GM06990 (cell line): Measurements from ENCODE around the gene NEK8.

Experiments
- DNase-seq: peaks from one replicate; pipeline ENCODE4 v3.0.0-alpha.2; 2011; ENCODE audit not compliant: insufficient read length; ENCODE audit errors: extremely low read depth
- H3K27me3 ChIP-seq: replicated peaks from 2 replicates; pipeline ENCODE4 v1.6.0; 2011; ENCODE audit warnings: low read length; ENCODE audit not compliant: control insufficient read depth, insufficient read depth
- H3K36me3 ChIP-seq: 2 replicates; pipeline ENCODE4 v1.5.1; 2011; ENCODE audit warnings: low read length; ENCODE audit not compliant: control insufficient read depth, insufficient read depth
- H3K4me3 ChIP-seq: replicated peaks from 2 replicates; pipeline ENCODE4 v1.5.1; 2011; ENCODE audit warnings: low read depth, mild to moderate bottlenecking, control low read depth, low read length
- CTCF ChIP-seq: IDR thresholded peaks from 2 replicates; pipeline ENCODE4 v1.5.1; 2011; ENCODE audit warnings: low read length, control low read depth, mild to moderate bottlenecking, inconsistent platforms; ENCODE audit not compliant: insufficient read depth, poor library complexity, severe bottlenecking

The NEK8 gene

GRCh38 chr17:28755486-28755885 is 26.9 kb downstream of the NEK8 start:
- H3K4me3 ChIP-seq: no peak overlapping the region
- no peak for TF ChIP-seq CTCF
- H3K36me3 ChIP-seq: peaks cover 20% of the 10 kb centered on the region
- H3K27me3 ChIP-seq: no peaks in the 10 kb centered on the region
- no peak for DNase-seq

GRCh38 chr17:28756049-28756804 is 27.6 kb downstream of the NEK8 start:
- H3K27me3 ChIP-seq: no peaks in the 10 kb centered on the region
- DNase-seq: no peak
- H3K36me3 ChIP-seq: peaks cover 17% of the 10 kb centered on the region
- no peak for TF ChIP-seq CTCF
- H3K4me3 ChIP-seq: no peak overlapping the region

GRCh38 chr17:28758411-28759121 is 30.0 kb downstream of the NEK8 start:
- Histone ChIP-seq H3K27me3 (no peaks in the 10 kb centered on the region), H3K4me3 (no peak overlapping the region), H3K36me3 (peaks cover 17% of the 10 kb centered on the region)
- TF ChIP-seq CTCF: no peak
- DNase-seq: no peak

- Histone ChIP-seq H3K4me3 (no peak overlapping the region), H3K27me3 (no peaks in the 10 kb centered on the region), H3K36me3 (peaks cover 17% of the 10 kb centered on the region)
- DNase-seq: no peak
- TF ChIP-seq CTCF: no peak
These were observed 30.8 kb downstream of the NEK8 start for GRCh38 chr17:28759256-28759865.

GRCh38 chr17:28760601-28761562 is 32.3 kb downstream of the NEK8 start:
- no peak for TF ChIP-seq CTCF
- no peak for DNase-seq
- Histone ChIP-seq H3K4me3 (no peak overlapping the region), H3K27me3 (no peaks in the 10 kb centered on the region), H3K36me3 (peaks cover 23% of the 10 kb centered on the region)
